Mesodermal cell (in vitro differentiated cells): ENCODE results near the gene ITGB4.

Experiments
- H3K27ac ChIP-seq: 2 replicates; pipeline ENCODE4 v1.7.0; 2013; ENCODE audit warnings: mild to moderate bottlenecking, low read depth, low read length, moderate library complexity; ENCODE audit not compliant: severe bottlenecking
- H3K36me3 ChIP-seq: 2 replicates; pipeline ENCODE4 v1.7.1; 2013; ENCODE audit warnings: mild to moderate bottlenecking, low read length, moderate library complexity; ENCODE audit not compliant: control insufficient read depth, insufficient read depth
- H3K4me1 ChIP-seq: one replicate; pipeline ENCODE4 v1.7.1; 2013; ENCODE audit warnings: mild to moderate bottlenecking, low read length; ENCODE audit not compliant: insufficient read depth, control insufficient read depth, poor library complexity, severe bottlenecking
- H3K4me3 ChIP-seq: 2 replicates; pipeline ENCODE4 v1.7.0; 2013; ENCODE audit warnings: low read length, control low read depth, mild to moderate bottlenecking; ENCODE audit not compliant: insufficient read depth, poor library complexity, severe bottlenecking; ENCODE audit errors: extremely low read depth
- H3K9me3 ChIP-seq: 2 replicates; pipeline ENCODE4 v1.7.1; 2013; ENCODE audit warnings: mild to moderate bottlenecking, low read length, moderate library complexity; ENCODE audit not compliant: control insufficient read depth
- whole genome bisulfite sequencing, 2 experiments: methylation state at CpG; one replicate each; pipeline ENCODE4 v1.1.5; 2013; ENCODE audit warnings: missing lambda C conversion rate in 2 of 2; ENCODE audit not compliant: insufficient coverage in 2 of 2; 5-methylcytosine and 5-hydroxymethylcytosine counted together

ITGB4 gene

DNA sequence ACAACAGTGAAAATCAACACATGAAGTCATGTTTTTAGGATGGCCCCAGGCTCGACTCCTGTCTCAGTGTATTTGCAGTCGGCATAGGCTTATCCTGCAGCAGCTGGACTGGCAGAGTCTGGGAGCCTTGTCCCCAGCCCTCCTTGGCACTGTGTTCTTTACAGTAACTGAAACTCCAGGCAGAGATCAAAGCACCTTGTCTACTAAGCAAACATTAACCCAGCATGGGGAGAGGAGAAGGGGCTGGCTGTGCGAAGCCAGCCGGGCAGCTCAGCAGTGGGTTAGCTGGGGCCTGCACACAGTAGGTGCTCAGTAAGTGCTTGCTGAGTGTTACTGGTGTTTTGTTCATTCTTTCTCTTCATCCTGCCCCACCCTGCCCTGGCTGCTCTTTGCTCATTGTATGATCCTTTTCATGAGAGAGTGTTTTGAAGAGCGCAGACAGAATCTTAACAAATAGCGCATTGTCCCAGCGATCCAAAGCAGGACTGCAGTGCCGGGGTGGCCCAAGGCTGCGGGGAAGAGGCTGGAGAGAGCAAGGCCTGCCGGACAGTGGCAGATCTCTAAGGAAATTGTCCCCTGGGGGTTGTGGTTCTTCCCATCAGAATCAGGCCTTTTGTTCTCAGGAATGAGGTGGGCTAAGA lies 23.5 kb upstream of the ITGB4 start:
- peaks cover 55% of the 10 kb centered on the region for H3K4me1 ChIP-seq
- H3K36me3 ChIP-seq: peaks cover 97% of the 10 kb centered on the region
- no peak overlapping the region for H3K4me3 ChIP-seq
- WGBS, 2 experiments: 84 to 86% methylated on average over 8 of the region's 10 CpGs
- no peaks in the 10 kb centered on the region for H3K9me3 ChIP-seq
- peak overlapping the region; percentile 63 for H3K27ac ChIP-seq

DNA sequence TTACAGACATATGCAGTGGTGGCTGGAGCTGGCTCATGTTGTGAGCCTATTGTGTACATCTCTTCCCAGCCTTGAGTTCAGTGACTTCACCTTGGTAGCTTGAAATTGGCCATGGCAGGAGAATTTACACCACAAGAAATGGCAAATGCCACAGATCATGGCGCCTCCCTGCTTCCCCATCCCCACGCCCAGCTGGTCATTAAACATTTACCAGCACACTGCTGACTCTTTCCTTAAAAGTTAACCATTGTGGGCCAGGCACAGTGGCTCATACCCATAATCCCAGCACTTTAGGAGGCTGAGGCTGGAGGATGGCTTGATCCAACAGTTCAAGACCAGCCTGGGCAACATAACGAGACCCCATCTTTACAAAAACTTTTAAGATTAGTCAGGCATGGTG lies 22.6 kb upstream of the ITGB4 start:
- peaks cover 97% of the 10 kb centered on the region for H3K36me3 ChIP-seq
- no peak overlapping the region for H3K27ac ChIP-seq
- no peaks in the 10 kb centered on the region for H3K9me3 ChIP-seq
- no peak overlapping the region for H3K4me3 ChIP-seq
- 95 to 100% methylated on average over 2 to 3 of the region's 3 CpGs for WGBS, 2 experiments
- H3K4me1 ChIP-seq: peaks cover 54% of the 10 kb centered on the region

DNA sequence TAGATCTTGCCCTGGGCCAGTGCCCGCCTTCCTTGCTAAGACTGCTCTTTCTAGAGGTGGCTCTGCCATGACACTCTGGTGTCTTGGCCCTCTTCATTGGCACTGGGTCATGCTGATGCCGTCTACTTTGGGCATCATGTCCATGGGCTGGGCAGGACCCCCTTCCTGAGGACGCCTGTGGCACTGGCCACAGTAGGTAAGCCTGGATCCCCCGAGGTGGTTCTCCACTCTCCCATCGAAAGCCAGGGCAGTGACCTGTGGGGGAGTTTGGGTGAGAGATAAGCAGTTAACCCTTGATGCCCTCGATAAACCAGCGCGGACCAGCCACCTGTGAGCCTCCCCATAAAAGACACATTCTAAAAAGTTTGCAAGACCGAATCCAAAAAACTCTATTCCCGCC lies 20.0 kb upstream of the ITGB4 start:
- Histone ChIP-seq H3K4me3 (no peak overlapping the region), H3K27ac (no peak overlapping the region), H3K36me3 (peaks cover 98% of the 10 kb centered on the region), H3K4me1 (peaks cover 40% of the 10 kb centered on the region), H3K9me3 (no peaks in the 10 kb centered on the region)
- 93 to 97% methylated on average over 9 to 10 of the region's 10 CpGs for WGBS, 2 experiments

DNA sequence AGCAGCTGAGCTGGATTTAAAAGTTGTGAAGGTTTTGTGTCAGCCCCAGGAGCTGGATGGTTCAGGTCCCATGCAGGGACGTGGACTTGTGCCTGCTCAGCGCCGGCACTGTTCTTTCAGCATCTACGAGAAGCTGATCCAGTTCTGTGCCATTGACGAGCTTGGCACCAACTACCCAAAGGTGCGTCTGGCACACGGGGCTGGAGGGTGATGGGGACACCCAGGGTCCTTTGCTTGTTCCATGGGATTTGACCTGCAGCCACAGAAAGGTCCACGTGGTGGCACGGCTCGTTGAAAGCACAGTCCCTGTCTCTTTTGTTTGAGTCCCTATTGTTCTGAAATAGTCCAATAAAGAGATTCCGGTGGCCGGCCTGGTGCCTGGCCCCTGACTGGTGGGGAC lies 18.1 kb upstream of the ITGB4 start:
- WGBS, 2 experiments: 95 to 98% methylated on average over 12 of the region's 12 CpGs
- Histone ChIP-seq H3K4me1 (peaks cover 31% of the 10 kb centered on the region), H3K4me3 (no peak overlapping the region), H3K36me3 (peaks cover 97% of the 10 kb centered on the region), H3K27ac (no peak overlapping the region), H3K9me3 (no peaks in the 10 kb centered on the region)

DNA sequence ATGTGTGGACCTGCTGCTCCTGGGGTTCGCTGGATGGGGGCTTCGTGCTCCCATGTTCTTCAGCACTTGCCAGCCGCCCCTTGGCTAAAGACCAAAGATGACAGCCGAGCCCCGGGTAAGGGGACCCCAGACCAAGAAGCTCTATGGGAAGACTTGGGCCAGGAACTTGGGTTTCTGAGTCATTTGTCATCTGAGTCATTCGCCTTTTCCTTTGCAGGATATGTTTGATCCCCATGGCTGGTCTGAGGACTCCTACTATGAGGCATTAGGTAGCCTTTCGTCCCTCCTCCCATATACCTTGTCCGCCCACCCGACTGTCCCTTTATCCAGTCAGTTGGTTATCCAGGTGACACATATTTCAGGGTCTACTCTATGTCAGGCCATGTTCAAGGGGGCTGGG lies 17.7 kb upstream of the ITGB4 start:
- Histone ChIP-seq H3K36me3 (peaks cover 96% of the 10 kb centered on the region), H3K4me1 (peaks cover 31% of the 10 kb centered on the region), H3K9me3 (no peaks in the 10 kb centered on the region), H3K4me3 (no peak overlapping the region), H3K27ac (no peak overlapping the region)
- 92 to 96% methylated on average over 6 to 9 of the region's 9 CpGs for WGBS, 2 experiments

DNA sequence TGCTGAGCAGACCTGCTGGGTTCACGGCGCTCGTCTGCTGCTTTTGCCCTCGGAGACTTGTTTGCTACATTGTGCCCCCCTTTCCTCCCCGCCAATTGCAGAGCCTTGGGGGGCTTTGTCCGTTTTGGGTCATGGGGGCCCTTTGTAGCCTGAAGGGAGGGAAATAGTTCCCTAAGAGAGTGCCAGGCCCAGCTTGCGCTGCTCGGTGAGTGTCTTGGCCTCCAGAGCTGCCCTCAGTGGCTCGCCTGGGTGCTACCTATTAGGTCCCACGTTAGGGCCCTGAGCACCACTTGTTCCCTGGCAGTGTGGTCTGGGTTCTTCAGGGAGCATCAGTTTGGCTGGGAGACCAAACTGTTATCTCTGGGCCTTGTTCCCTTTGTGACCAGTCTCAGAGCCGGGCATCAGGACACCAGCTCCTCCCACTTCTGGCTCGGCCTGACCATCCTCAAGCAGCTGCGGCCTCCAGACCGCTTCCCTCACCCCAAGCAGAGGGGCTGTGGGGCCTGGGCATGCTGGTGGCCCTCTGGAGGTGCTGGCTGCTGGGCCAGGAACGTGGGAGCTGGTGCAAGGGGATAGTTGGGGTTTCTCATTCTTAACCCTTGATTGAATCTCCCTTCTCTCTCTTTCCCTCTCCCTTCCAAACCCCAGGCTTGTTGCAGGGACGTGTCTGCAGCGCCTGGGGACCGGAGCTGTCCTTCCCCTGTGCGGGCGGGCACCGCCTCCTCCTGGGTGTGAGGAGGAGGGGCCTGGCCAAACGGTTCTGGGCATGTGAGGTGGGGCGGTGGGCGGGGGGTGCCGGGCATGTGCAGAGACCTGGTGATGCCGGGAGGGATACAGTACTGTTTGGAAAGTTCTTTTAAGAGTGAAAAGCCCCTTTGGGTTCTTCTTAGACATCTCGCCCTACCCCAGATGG lies 16.0 kb upstream of the ITGB4 start:
- Histone ChIP-seq H3K27ac (no peak overlapping the region), H3K4me3 (no peak overlapping the region), H3K4me1 (peaks cover 14% of the 10 kb centered on the region), H3K9me3 (no peaks in the 10 kb centered on the region), H3K36me3 (peaks cover 82% of the 10 kb centered on the region)
- 96 to 98% methylated on average over 14 to 16 of the region's 27 CpGs for WGBS, 2 experiments

DNA sequence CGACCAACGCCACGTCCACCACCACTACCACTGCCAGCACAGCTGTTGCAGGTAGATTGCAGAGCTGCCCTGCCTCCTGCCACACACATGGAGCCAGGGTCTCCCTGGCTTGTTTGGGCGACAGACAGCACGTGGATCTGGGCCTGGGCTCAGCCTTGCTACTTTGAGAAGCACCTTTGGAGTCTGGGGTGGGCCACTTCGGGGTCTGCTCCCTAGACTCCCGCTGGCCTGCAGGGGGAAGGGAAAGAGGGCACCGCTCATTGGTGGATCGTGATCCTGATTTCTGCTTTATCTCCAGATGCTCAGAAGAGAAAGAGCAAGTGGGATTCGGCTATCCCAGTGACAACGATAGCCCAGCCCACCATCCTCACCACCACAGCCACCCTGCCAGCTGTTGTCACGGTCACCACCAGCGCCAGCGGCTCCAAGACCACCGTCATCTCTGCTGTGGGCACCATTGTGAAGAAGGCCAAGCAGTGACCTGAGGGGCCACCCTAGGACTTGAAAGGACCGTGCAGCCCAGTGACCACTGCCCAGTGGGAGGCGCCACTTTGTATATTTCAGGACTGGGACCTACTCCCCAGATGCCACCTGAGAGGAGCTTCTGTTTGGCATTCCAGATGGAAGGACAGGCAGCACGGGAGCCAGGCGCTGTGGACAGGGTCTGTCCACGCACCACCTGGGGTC lies 15.1 kb upstream of the ITGB4 start:
- Histone ChIP-seq H3K36me3 (peaks cover 73% of the 10 kb centered on the region), H3K4me3 (no peak overlapping the region), H3K27ac (no peak overlapping the region), H3K9me3 (no peaks in the 10 kb centered on the region), H3K4me1 (peaks cover 11% of the 10 kb centered on the region)
- WGBS, 2 experiments: 95 to 96% methylated on average over 16 to 20 of the region's 20 CpGs

DNA sequence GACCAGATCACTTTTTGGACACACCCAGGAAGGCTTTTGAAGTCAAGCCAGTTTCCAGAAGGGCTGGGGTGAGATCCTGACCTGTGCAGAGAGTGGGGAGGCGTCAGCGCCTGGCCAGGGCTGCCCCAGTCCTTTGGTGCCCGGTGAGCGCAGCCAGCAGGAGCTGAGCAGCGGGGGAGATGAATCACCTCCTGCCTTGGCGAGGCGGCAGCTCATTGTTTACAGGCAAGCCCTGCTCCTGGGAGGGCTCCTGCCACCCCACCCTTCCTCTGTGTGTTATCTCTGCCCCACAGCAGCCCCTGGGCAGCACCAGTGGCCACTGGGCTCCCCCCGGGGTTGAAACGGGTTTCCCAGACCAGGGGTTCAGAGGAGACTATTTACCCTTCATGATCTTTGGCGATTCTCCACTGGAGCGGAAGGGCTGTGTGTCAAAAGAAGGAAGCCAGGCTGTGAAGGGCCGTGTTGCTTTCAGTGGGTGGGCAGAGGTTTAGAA lies 14.1 kb upstream of the ITGB4 start:
- Histone ChIP-seq H3K4me3 (no peak overlapping the region), H3K27ac (no peak overlapping the region), H3K4me1 (peaks cover 11% of the 10 kb centered on the region), H3K9me3 (no peaks in the 10 kb centered on the region), H3K36me3 (peaks cover 63% of the 10 kb centered on the region)
- 92 to 98% methylated on average over 7 to 12 of the region's 12 CpGs for WGBS, 2 experiments

DNA sequence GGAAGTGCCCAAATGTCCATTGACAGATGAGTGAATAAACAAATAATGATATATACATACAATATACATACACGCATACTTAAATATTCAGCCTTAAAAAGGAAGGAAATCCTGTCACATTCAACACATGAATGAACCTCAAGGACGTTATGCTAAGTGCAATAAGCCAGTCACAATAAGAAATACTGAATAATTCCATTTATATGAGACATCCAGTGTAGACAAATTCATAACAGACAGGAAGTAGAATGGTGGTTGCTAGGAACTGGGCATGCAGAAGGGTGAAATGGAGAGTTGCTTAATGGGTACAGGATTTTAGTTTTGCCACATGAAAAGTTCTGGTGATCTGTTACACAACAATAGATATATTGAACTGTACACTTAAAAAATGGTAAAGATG lies 8.8 kb upstream of the ITGB4 start:
- Histone ChIP-seq H3K4me3 (no peak overlapping the region), H3K9me3 (no peaks in the 10 kb centered on the region), H3K36me3 (peaks cover 12% of the 10 kb centered on the region), H3K4me1 (no peaks in the 10 kb centered on the region), H3K27ac (no peak overlapping the region)
- WGBS, 2 experiments: 83 to 100% methylated on average over 1 of the region's 2 CpGs

DNA sequence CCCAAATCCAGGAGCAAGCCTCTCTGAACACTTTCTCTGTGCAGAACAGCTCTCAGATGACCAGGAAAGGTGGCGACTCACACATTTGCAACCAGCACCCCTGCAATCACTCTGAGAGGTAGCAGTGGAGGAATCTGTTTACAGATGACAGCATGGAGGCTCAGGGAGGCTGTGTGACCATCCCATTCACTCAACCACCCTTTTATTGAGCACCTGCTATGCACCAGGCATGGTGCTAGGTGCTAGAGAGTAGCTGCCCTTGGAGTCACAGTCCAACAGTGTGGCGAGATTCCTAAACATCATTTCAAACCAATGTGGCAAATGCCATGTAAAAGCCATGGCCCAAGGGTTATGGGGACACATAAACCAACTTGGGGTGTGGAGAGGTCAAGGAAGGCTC lies 1.5 kb upstream of the ITGB4 start:
- Histone ChIP-seq H3K4me1 (no peaks in the 10 kb centered on the region), H3K27ac (no peak overlapping the region), H3K36me3 (no peaks in the 10 kb centered on the region), H3K4me3 (no peak overlapping the region), H3K9me3 (no peaks in the 10 kb centered on the region)
- 83 to 100% methylated on average over 1 of the region's 2 CpGs for WGBS, 2 experiments
